ENCODE measurements around the gene ZNF552. TPM values are rescaled to one million over a fixed set of nuclear protein-coding genes. Genes with fewer than 3 reads are reported as not detected.
"Not testable (repeated sequence)": the region's sequence is repeated elsewhere in the genome, so short reads cannot be mapped to it uniquely, and the experiment has no call there.

The ZNF552 gene
- total RNA-seq, 4 donors from 2014 or later = 2.9 to 5.0 (median 4.5) TPM

DNA sequence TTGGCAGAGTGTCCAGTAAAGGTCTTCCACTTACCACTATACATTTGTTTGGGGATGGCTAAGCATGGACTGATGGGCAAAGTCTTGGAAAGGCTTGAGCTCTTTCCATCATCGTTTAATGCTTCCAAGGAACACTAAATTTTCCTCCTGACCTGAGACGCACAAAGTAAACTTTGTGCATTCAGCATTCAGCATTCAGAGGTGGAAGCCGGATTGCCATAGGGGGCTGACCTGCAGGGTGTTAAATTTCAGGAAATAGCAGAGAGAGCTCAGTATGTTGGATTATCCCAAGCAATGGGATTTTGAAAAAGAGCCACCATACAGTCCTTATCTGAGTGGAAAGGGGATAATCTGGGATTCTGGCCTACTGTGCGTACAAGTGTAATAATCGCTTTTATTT lies 14.0 kb downstream of the ZNF552 start:
- 82% methylated on average over 5 of the region's 5 CpGs for WGBS
- no peaks in the 10 kb centered on the region for H3K9me3 ChIP-seq

DNA sequence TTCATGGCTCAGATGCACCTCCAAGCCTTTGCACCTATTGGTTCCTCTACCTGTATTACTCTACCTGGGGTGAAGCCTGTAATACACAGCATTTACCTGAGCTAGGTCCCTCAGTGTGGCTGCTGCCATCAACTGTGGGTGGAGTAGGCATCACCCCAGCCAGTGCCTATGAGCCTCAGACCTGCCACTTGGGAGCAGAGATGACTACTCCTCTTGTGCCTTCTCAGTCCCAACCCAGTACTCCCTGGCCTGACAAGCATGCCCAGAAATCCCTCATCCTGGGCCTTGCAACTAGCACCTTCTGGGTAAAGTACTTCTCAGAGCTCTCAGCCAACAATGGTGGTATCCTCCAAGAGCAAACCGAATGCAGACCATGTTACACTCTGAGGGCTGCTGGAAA lies 18.1 kb downstream of the ZNF552 start:
- peaks cover 7 to 47% (median 34%) of the 10 kb centered on the region in 4 donors for H3K36me3 ChIP-seq
- WGBS = 100% methylated on average over 1 of the region's 1 CpG
- DNase-seq (ENCODE audit: extremely low spot score); H3K9me3 ChIP-seq; H3K27ac ChIP-seq (replicated peaks in 1 of 4); intact Hi-C loops (cut with DNase I); H3K27me3 ChIP-seq; H3K4me3 ChIP-seq: not testable (repeated sequence)
- peaks cover 0 to 33% (median 27%) of the 10 kb centered on the region in 4 donors for H3K4me1 ChIP-seq

More for the DNA sequence above, 14.0 kb downstream of the ZNF552 start:
- no peak for TF ChIP-seq POLR2A (IDR thresholded peaks at IDR 0.05; ENCODE audit: low read depth)
- TF ChIP-seq POLR2AphosphoS5 (IDR thresholded peaks at IDR 0.05) = no peak
- no peak for TF ChIP-seq EP300 (IDR thresholded peaks at IDR 0.05)
- no peak overlapping the region for H3K4me3 ChIP-seq
- peaks cover under 1 to 18% (median 8%) of the 10 kb centered on the region in 4 donors for H3K36me3 ChIP-seq
- no peak for DNase-seq (ENCODE audit: extremely low spot score)
- no peaks in the 10 kb centered on the region for H3K27me3 ChIP-seq
- H3K27ac ChIP-seq (replicated peaks in 1 of 4) = no peak overlapping the region
- intact Hi-C loops (cut with DNase I) = no loop called here
- peaks cover 13 to 63% (median 56%) of the 10 kb centered on the region in 4 donors for H3K4me1 ChIP-seq

DNA sequence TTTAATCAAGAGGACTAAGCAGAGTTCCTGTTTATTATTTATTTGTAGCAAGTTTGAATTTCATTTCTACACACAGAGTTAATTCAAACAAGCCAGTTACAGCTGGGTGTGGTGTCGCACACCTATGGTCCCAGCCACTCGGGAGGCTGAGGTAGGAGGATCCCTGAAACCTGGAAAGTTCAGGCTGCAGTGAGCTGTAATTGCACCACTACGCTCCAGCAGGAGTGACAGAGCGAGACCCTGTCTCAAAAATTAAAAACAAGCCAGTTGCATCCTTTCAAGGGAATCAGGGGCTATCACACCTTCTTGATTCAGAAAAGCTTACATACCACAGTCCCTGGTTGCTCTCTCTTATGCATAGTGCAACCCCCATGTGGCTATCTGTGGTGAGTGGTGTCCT lies 25.4 kb downstream of the ZNF552 start:
- Histone ChIP-seq H3K36me3 (peaks cover 15 to 63% (median 42%) of the 10 kb centered on the region in 4 donors), H3K9me3 (peaks cover 0 to 48% (median 23%) of the 10 kb centered on the region in 4 donors), H3K27me3 (no peaks in the 10 kb centered on the region), H3K27ac (replicated peaks in 1 of 4) (no peak overlapping the region), H3K4me1 (no peaks in the 10 kb centered on the region), H3K4me3 (no peak overlapping the region)
- WGBS = 94% methylated on average over 4 of the region's 4 CpGs
- TF ChIP-seq POLR2A (IDR thresholded peaks at IDR 0.05; ENCODE audit: low read depth) (no peak), POLR2AphosphoS5 (IDR thresholded peaks at IDR 0.05) (no peak), EP300 (IDR thresholded peaks at IDR 0.05) (no peak)
- TF ChIP-seq, protein P1, sequence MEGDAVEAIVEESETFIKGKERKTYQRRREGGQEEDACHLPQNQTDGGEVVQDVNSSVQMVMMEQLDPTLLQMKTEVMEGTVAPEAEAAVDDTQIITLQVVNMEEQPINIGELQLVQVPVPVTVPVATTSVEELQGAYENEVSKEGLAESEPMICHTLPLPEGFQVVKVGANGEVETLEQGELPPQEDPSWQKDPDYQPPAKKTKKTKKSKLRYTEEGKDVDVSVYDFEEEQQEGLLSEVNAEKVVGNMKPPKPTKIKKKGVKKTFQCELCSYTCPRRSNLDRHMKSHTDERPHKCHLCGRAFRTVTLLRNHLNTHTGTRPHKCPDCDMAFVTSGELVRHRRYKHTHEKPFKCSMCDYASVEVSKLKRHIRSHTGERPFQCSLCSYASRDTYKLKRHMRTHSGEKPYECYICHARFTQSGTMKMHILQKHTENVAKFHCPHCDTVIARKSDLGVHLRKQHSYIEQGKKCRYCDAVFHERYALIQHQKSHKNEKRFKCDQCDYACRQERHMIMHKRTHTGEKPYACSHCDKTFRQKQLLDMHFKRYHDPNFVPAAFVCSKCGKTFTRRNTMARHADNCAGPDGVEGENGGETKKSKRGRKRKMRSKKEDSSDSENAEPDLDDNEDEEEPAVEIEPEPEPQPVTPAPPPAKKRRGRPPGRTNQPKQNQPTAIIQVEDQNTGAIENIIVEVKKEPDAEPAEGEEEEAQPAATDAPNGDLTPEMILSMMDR (IDR thresholded peaks at IDR 0.05) = no peak
- DNase-seq (ENCODE audit: extremely low spot score) = no peak
- intact Hi-C loops (cut with DNase I) = no loop called here

DNA sequence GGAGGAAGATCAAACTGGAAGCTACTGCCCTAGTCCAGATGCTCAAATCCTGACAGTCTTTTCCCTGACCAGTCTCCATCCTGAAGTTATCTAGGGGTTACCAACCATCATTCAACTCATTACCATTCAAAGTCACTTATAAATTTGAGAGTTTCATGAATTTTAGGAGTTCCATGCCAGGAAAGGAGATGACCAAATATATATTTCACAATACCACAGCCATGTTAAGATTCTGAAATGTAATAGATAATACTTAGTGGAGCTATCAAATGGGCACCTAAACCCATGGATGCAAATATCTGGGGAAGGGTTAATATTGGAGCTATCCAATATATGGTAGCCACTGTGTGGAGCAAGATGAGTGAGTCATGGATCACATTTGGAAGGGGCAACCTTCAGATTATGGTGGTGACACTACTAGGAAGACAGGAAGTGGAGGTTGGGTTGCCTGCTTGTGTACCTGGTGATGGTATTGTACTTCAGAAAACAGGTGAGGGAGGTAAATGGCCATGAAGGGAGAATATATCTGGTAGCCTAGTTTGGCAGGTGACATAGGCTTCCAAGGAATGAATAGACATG lies 26.5 kb downstream of the ZNF552 start:
- H3K27ac ChIP-seq (replicated peaks in 1 of 4) = no peak overlapping the region
- no peaks in the 10 kb centered on the region for H3K27me3 ChIP-seq
- DNase-seq (ENCODE audit: extremely low spot score) = no peak
- H3K36me3 ChIP-seq = peaks cover 15 to 63% (median 39%) of the 10 kb centered on the region in 4 donors
- H3K4me1 ChIP-seq = no peaks in the 10 kb centered on the region
- intact Hi-C loops (cut with DNase I) = no loop called here
- no peak overlapping the region for H3K4me3 ChIP-seq
- H3K9me3 ChIP-seq = peaks cover 0 to 52% (median 25%) of the 10 kb centered on the region in 4 donors
- no peak for TF ChIP-seq POLR2AphosphoS5 (IDR thresholded peaks at IDR 0.05)
- TF ChIP-seq EP300 (IDR thresholded peaks at IDR 0.05) = no peak
- TF ChIP-seq, protein P1 (IDR thresholded peaks at IDR 0.05) = no peak
- TF ChIP-seq POLR2A (IDR thresholded peaks at IDR 0.05; ENCODE audit: low read depth) = no peak

DNA sequence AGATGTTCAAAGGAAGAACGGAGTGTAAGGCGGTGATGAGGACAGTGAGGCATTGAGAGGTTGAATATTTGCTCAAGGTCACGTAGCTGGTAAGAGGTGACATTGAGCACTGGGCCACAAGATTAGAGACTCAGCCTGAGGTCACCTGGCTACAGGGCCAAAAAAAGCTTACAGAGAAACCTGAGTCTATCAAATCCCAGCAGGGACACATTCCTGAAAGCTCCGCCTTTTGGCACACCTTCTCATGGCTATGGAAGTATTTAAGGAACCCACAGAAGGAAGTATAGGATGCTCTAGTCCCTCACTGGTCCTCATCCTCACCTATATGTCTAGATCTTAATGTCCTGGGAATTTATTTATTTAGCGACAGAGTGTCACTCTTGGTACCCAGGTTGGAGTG lies 27.8 kb downstream of the ZNF552 start:
- H3K27ac ChIP-seq (replicated peaks in 1 of 4) = no peak overlapping the region
- no peak overlapping the region for H3K4me3 ChIP-seq
- no peak for TF ChIP-seq EP300 (IDR thresholded peaks at IDR 0.05)
- TF ChIP-seq POLR2AphosphoS5 (IDR thresholded peaks at IDR 0.05) = no peak
- TF ChIP-seq POLR2A (IDR thresholded peaks at IDR 0.05; ENCODE audit: low read depth) = no peak
- no peaks in the 10 kb centered on the region for H3K4me1 ChIP-seq
- peaks cover 0 to 61% (median 30%) of the 10 kb centered on the region in 4 donors for H3K9me3 ChIP-seq
- intact Hi-C loops (cut with DNase I) = no loop called here
- H3K27me3 ChIP-seq = no peaks in the 10 kb centered on the region
- no peak for DNase-seq (ENCODE audit: extremely low spot score)
- 88% methylated on average over 5 of the region's 5 CpGs for WGBS
- H3K36me3 ChIP-seq = peaks cover 15 to 52% (median 30%) of the 10 kb centered on the region in 4 donors

DNA sequence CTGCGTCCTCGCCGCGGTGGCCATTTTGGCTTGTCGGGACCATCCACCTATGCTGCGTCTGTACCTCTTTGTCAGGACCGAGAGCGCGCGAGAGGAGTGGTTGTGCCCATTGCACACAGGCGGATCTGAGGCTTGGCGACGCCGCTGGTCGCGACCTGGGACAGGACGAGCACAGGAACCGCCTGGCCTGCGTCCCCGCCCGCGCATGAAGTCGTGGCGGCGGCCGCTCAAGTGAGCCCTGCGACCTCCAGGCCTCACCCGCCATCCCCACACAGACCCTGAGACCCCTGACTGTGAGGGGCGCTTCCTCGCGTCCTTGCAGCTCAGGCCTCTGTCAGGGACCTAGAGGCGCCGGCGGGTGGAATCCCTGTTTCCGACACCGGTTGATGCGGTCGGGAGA lies 28.4 kb downstream of the ZNF552 start:
- Histone ChIP-seq H3K9me3 (peaks cover 0 to 66% (median 30%) of the 10 kb centered on the region in 4 donors), H3K4me3 (no peak overlapping the region)

More for the DNA sequence above, 28.4 kb downstream of the ZNF552 start:
- 91% methylated on average over 32 of the region's 38 CpGs for WGBS
- H3K27ac ChIP-seq (replicated peaks in 1 of 4) = no peak overlapping the region
- TF ChIP-seq POLR2A (IDR thresholded peaks at IDR 0.05; ENCODE audit: low read depth) (no peak), POLR2AphosphoS5 (IDR thresholded peaks at IDR 0.05) (no peak), EP300 (IDR thresholded peaks at IDR 0.05) (no peak)
- TF ChIP-seq, protein P1 (IDR thresholded peaks at IDR 0.05) = no peak
- no peaks in the 10 kb centered on the region for H3K4me1 ChIP-seq
- peaks cover 15 to 47% (median 26%) of the 10 kb centered on the region in 4 donors for H3K36me3 ChIP-seq
- DNase-seq (ENCODE audit: extremely low spot score) = no peak
- H3K27me3 ChIP-seq = no peaks in the 10 kb centered on the region
- intact Hi-C loops (cut with DNase I) = no loop called here

All from esophagus muscularis mucosa (tissue), 4 donors.